ENCODE results near the gene FAM78A. TPM values are rescaled to one million over a fixed set of nuclear protein-coding genes. Genes with fewer than 3 reads are reported as not detected.

Gene FAM78A
- total RNA-seq, 1 experiment from 2014 or later = 0.07 TPM

GRCh38 chr9:131296906-131297500 lies 20.7 kb upstream of the FAM78A start:
- no peak for ATAC-seq
- intact Hi-C loops (cut with micrococcal nuclease) = no loop called here
- no peaks in the 10 kb centered on the region for H3K4me1 ChIP-seq (ENCODE audit: insufficient read depth, low read length)
- no peak for TF ChIP-seq EZH2 (IDR thresholded peaks at IDR 0.05; ENCODE audit: low read length, unreplicated experiment)
- TF ChIP-seq CTCF (conservative IDR thresholded peaks at IDR 0.05; ENCODE audit: low read depth, low read length) = no peak
- TF ChIP-seq EZH2phosphoT487 (IDR thresholded peaks at IDR 0.05; ENCODE audit: borderline replicate concordance, low read length) = no peak
- H3K4me3 ChIP-seq (ENCODE audit: low read length) = no peak overlapping the region
- no peaks in the 10 kb centered on the region for H3K9me2 ChIP-seq (replicated peaks; ENCODE audit: low read length)
- H3K36me3 ChIP-seq (ENCODE audit: low read depth, low read length) = no peaks in the 10 kb centered on the region
- H3K9ac ChIP-seq (ENCODE audit: low read length) = no peak overlapping the region
- no peaks in the 10 kb centered on the region for H4K20me1 ChIP-seq (ENCODE audit: low read length)
- ChIA-PET POLR2A (ENCODE audit: unreplicated experiment) (no interaction called here), CTCF (no interaction called here)
- H3K4me2 ChIP-seq (ENCODE audit: low read length) = no peak overlapping the region
- BruUV-seq (replicated peaks) = no TSS peak
- H3F3A ChIP-seq (ENCODE audit: low read length, unreplicated experiment) = no peaks in the 10 kb centered on the region
- no peak overlapping the region for H2AFZ ChIP-seq (ENCODE audit: low read length)
- no peaks in the 10 kb centered on the region for H3K27me3 ChIP-seq (ENCODE audit: low read length)
- no peak for DNase-seq
- H3K79me2 ChIP-seq (ENCODE audit: low read length) = no peaks in the 10 kb centered on the region
- no peak overlapping the region for H3K27ac ChIP-seq (ENCODE audit: low read length)
- H3K9me3 ChIP-seq (ENCODE audit: low read length) = no peaks in the 10 kb centered on the region

GRCh38 chr9:131296460-131296859 lies 20.1 kb upstream of the FAM78A start:
- TF ChIP-seq CTCF (conservative IDR thresholded peaks at IDR 0.05; ENCODE audit: low read depth, low read length) (no peak), EZH2phosphoT487 (IDR thresholded peaks at IDR 0.05; ENCODE audit: borderline replicate concordance, low read length) (no peak), EZH2 (IDR thresholded peaks at IDR 0.05; ENCODE audit: low read length, unreplicated experiment) (no peak)
- Histone ChIP-seq H3K9me2 (replicated peaks; ENCODE audit: low read length) (no peaks in the 10 kb centered on the region), H3K27ac (ENCODE audit: low read length) (no peak overlapping the region), H3K79me2 (ENCODE audit: low read length) (no peaks in the 10 kb centered on the region), H3K4me1 (ENCODE audit: insufficient read depth, low read length) (no peaks in the 10 kb centered on the region), H4K20me1 (ENCODE audit: low read length) (no peaks in the 10 kb centered on the region), H3F3A (ENCODE audit: low read length, unreplicated experiment) (no peaks in the 10 kb centered on the region), H3K27me3 (ENCODE audit: low read length) (no peaks in the 10 kb centered on the region), H3K9me3 (ENCODE audit: low read length) (no peaks in the 10 kb centered on the region), H3K4me3 (ENCODE audit: low read length) (no peak overlapping the region), H3K36me3 (ENCODE audit: low read depth, low read length) (no peaks in the 10 kb centered on the region), H3K4me2 (ENCODE audit: low read length) (no peak overlapping the region), H2AFZ (ENCODE audit: low read length) (no peak overlapping the region), H3K9ac (ENCODE audit: low read length) (no peak overlapping the region)
- BruUV-seq (replicated peaks) = no TSS peak
- ATAC-seq (no peak), DNase-seq (no peak)
- ChIA-PET CTCF (no interaction called here), POLR2A (ENCODE audit: unreplicated experiment) (no interaction called here)
- intact Hi-C loops (cut with micrococcal nuclease) = no loop called here

GRCh38 chr9:131292937-131293336 lies 16.6 kb upstream of the FAM78A start:
- Histone ChIP-seq H3K27me3 (ENCODE audit: low read length) (no peaks in the 10 kb centered on the region), H3K36me3 (ENCODE audit: low read depth, low read length) (no peaks in the 10 kb centered on the region), H3K27ac (ENCODE audit: low read length) (no peak overlapping the region), H3K79me2 (ENCODE audit: low read length) (no peaks in the 10 kb centered on the region), H3K4me1 (ENCODE audit: insufficient read depth, low read length) (no peaks in the 10 kb centered on the region), H2AFZ (ENCODE audit: low read length) (no peak overlapping the region), H3K9me2 (replicated peaks; ENCODE audit: low read length) (no peaks in the 10 kb centered on the region), H3K9me3 (ENCODE audit: low read length) (no peaks in the 10 kb centered on the region), H3K4me3 (ENCODE audit: low read length) (no peak overlapping the region), H3F3A (ENCODE audit: low read length, unreplicated experiment) (no peaks in the 10 kb centered on the region), H3K9ac (ENCODE audit: low read length) (no peak overlapping the region), H3K4me2 (ENCODE audit: low read length) (no peak overlapping the region), H4K20me1 (ENCODE audit: low read length) (no peaks in the 10 kb centered on the region)
- ATAC-seq (no peak), DNase-seq (no peak)
- CTCF ChIA-PET = no interaction called here
- POLR2A ChIA-PET (ENCODE audit: unreplicated experiment) = no interaction called here
- intact Hi-C loops (cut with micrococcal nuclease) = no loop called here
- TF ChIP-seq EZH2phosphoT487 (IDR thresholded peaks at IDR 0.05; ENCODE audit: borderline replicate concordance, low read length) (no peak), EZH2 (IDR thresholded peaks at IDR 0.05; ENCODE audit: low read length, unreplicated experiment) (no peak)
- BruUV-seq (replicated peaks) = no TSS peak
